Measurements from ENCODE around the gene PSMA4.
A peak's percentile ranks its signal among the peaks of the same experiment; 100 is the strongest.

GRCh38 chr15:78540141-78540870 lies at the start of gene PSMA4:
- no peak for TF ChIP-seq CTCF (IDR thresholded peaks at IDR 0.05; ENCODE audit: insufficient read depth, low read length)
- peak; percentile 95 for TF ChIP-seq POLR2AphosphoS5 (IDR thresholded peaks at IDR 0.05; ENCODE audit: low read depth)
- peak; percentile 48 for TF ChIP-seq REST (IDR thresholded peaks at IDR 0.05; ENCODE audit: insufficient replicate concordance, low read depth)
- TF ChIP-seq GABPA (IDR thresholded peaks at IDR 0.05; ENCODE audit: low read depth), result no peak

Data from HL-60 (cell line).